ENCODE measurements around the gene TMEM92.
"Not testable (repeated sequence)": the region's sequence is repeated elsewhere in the genome, so short reads cannot be mapped to it uniquely, and the experiment has no call there.

The TMEM92 gene

DNA sequence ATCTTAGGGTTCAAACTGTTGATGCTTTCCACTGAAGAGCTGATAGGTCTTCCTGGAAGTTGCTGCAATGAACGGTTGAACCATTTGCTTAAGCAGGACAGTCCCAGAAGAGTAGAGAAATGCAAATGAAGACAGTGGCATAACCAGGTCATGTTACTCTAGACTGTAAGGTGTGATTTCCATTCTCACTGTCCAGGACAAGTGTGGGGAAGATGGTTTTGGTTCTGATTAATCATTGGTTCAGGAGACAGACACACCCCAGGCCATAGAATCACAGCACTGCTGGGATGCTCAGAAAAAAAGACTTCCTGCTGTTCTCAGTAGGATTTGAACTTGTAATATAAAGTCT is 36.8 kb downstream of the TMEM92 start:
- Histone ChIP-seq H3K27me3 (ENCODE audit: insufficient read depth, poor library complexity, severe bottlenecking) (no peaks in the 10 kb centered on the region), H3K27ac (ENCODE audit: poor library complexity, severe bottlenecking) (no peak overlapping the region)
- no peak for ATAC-seq (ENCODE audit: low read depth)

DNA sequence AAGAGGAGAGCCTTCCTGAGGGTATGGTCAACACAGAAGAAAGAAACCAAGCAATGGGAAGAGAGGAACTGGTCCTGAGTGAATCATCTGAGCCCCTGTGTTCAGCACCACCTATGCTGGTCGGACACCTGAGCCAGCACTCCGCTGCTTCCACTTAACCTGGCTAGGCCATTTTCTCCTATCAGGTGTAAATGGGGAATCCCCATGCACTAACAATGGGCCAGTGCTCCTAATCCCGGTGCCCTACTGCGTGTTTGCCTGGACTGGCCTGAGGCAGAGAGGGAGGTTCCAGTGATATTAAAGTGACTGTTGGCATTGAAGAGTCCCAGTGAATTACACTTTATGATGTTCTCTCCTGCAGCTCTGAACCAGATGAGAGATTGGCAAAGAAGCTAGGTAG is 37.2 kb downstream of the TMEM92 start:
- H3K4me3 ChIP-seq (ENCODE audit: severe bottlenecking): no peak overlapping the region
- no peaks in the 10 kb centered on the region for H3K36me3 ChIP-seq (ENCODE audit: low read depth)
- TF ChIP-seq, protein P1, sequence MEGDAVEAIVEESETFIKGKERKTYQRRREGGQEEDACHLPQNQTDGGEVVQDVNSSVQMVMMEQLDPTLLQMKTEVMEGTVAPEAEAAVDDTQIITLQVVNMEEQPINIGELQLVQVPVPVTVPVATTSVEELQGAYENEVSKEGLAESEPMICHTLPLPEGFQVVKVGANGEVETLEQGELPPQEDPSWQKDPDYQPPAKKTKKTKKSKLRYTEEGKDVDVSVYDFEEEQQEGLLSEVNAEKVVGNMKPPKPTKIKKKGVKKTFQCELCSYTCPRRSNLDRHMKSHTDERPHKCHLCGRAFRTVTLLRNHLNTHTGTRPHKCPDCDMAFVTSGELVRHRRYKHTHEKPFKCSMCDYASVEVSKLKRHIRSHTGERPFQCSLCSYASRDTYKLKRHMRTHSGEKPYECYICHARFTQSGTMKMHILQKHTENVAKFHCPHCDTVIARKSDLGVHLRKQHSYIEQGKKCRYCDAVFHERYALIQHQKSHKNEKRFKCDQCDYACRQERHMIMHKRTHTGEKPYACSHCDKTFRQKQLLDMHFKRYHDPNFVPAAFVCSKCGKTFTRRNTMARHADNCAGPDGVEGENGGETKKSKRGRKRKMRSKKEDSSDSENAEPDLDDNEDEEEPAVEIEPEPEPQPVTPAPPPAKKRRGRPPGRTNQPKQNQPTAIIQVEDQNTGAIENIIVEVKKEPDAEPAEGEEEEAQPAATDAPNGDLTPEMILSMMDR (IDR thresholded peaks at IDR 0.05; ENCODE audit: poor library complexity, severe bottlenecking): no peak
- H3K27me3 ChIP-seq (ENCODE audit: insufficient read depth, poor library complexity, severe bottlenecking): no peaks in the 10 kb centered on the region
- ATAC-seq (ENCODE audit: low read depth) (no peak), DNase-seq (ENCODE audit: low spot score) (no peak)
- no peaks in the 10 kb centered on the region for H3K9me3 ChIP-seq (ENCODE audit: severe bottlenecking)
- H3K4me1 ChIP-seq (ENCODE audit: insufficient read depth, poor library complexity, severe bottlenecking): peaks cover 8% of the 10 kb centered on the region
- no peak overlapping the region for H3K27ac ChIP-seq (ENCODE audit: poor library complexity, severe bottlenecking)

More for the DNA sequence above, 36.8 kb downstream of the TMEM92 start:
- TF ChIP-seq, protein P1 (IDR thresholded peaks at IDR 0.05; ENCODE audit: poor library complexity, severe bottlenecking): no peak
- DNase-seq (ENCODE audit: low spot score): no peak
- Histone ChIP-seq H3K4me3 (ENCODE audit: severe bottlenecking) (no peak overlapping the region), H3K9me3 (ENCODE audit: severe bottlenecking) (no peaks in the 10 kb centered on the region), H3K36me3 (ENCODE audit: low read depth) (no peaks in the 10 kb centered on the region), H3K4me1 (ENCODE audit: insufficient read depth, poor library complexity, severe bottlenecking) (peaks cover 5% of the 10 kb centered on the region)

DNA sequence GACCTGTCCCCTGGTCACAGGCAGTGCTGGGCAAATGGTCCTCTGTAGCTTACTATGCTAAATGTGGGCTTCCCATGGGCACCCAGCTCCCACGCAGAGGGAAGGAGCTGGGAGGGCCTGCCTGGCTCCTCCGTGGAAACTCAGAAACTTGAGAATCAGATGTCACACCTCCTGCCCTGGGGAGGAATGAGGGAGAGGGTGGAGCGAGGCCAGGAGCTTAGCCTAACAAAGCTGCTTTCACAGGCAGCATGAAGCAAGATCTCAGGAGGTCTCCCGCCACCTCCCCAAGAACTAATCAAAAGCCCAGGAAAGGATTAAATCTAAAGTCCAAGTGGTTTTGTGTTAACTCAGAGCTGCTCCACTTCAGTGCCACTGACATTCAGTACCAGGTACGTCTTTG is 38.0 kb downstream of the TMEM92 start:
- DNase-seq (ENCODE audit: low spot score) (no peak), ATAC-seq (ENCODE audit: low read depth) (no peak)
- Histone ChIP-seq H3K9me3 (ENCODE audit: severe bottlenecking) (no peaks in the 10 kb centered on the region), H3K4me3 (ENCODE audit: severe bottlenecking) (no peak overlapping the region), H3K4me1 (ENCODE audit: insufficient read depth, poor library complexity, severe bottlenecking) (peaks cover 8% of the 10 kb centered on the region), H3K36me3 (ENCODE audit: low read depth) (no peaks in the 10 kb centered on the region), H3K27me3 (ENCODE audit: insufficient read depth, poor library complexity, severe bottlenecking) (no peaks in the 10 kb centered on the region), H3K27ac (ENCODE audit: poor library complexity, severe bottlenecking) (no peak overlapping the region)
- TF ChIP-seq, protein P1 (IDR thresholded peaks at IDR 0.05; ENCODE audit: poor library complexity, severe bottlenecking): no peak

DNA sequence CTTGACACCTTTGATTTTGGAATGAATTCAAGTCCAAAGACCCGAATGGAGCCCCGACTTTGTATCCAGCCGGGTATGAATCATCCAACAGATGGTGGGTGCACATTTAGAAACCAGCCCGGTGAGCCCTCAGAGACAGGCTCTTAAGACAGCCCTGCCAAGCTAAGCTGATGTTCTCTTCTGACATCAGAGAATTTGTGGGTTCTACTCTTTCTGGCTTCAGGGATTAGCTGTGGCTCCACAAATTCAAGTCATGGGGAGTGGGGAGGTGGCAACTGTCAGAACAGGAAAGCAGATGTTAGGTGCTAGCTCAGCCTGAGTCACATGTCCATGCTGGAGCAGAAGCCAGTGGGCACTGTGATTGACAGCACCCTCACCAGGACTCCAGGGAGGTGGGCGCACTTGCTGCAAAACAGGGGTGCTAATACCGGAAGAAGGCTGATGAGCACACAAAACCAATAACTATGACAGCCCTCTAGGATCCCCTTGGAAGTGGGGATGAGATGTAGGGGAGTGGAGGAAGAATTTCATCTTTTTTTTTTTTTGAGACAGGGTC is 40.3 kb downstream of the TMEM92 start:
- DNase-seq (ENCODE audit: low spot score): no peak
- no peaks in the 10 kb centered on the region for H3K27me3 ChIP-seq (ENCODE audit: insufficient read depth, poor library complexity, severe bottlenecking)
- H3K9me3 ChIP-seq (ENCODE audit: severe bottlenecking): no peaks in the 10 kb centered on the region
- no peak overlapping the region for H3K27ac ChIP-seq (ENCODE audit: poor library complexity, severe bottlenecking)
- TF ChIP-seq, protein P1 (IDR thresholded peaks at IDR 0.05; ENCODE audit: poor library complexity, severe bottlenecking): no peak
- peaks cover 15% of the 10 kb centered on the region for H3K4me1 ChIP-seq (ENCODE audit: insufficient read depth, poor library complexity, severe bottlenecking)
- H3K36me3 ChIP-seq (ENCODE audit: low read depth): no peaks in the 10 kb centered on the region
- H3K4me3 ChIP-seq (ENCODE audit: severe bottlenecking): no peak overlapping the region
- no peak for ATAC-seq (ENCODE audit: low read depth)

DNA sequence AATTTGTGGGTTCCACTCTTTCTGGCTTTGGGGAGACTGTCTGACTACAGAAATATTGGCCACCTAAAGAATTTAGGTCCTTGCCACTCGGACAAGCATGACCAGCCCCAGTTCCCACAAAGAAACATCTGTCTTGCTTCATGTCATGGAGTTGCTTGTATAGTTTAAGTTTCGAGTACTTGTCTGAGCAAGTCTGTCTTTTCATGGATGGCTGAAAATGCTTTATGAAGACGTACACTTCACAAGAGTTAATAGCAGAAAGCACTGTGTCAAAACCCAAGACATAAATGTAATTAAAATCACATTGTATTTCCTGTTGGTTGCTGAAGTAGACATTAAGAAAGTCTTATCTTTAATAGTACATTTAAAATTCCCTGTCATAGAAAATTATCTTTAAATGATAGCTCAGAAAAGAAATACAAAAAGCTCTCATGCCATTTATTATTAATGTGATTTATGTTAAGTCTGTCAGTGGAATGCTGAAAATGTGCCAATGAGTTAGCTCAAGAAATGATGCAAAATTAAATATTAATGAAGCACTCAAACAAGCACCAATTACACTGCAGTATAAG is 41.8 kb downstream of the TMEM92 start:
- ATAC-seq (ENCODE audit: low read depth) (peak; percentile 56; the same call in 2 of the 3 replicates), DNase-seq (ENCODE audit: low spot score) (no peak)
- H3K27ac ChIP-seq (ENCODE audit: poor library complexity, severe bottlenecking): no peak overlapping the region
- peaks cover 15% of the 10 kb centered on the region for H3K4me1 ChIP-seq (ENCODE audit: insufficient read depth, poor library complexity, severe bottlenecking)
- no peak overlapping the region for H3K4me3 ChIP-seq (ENCODE audit: severe bottlenecking)
- H3K36me3 ChIP-seq (ENCODE audit: low read depth): no peaks in the 10 kb centered on the region
- no peaks in the 10 kb centered on the region for H3K9me3 ChIP-seq (ENCODE audit: severe bottlenecking)
- TF ChIP-seq, protein P1 (IDR thresholded peaks at IDR 0.05; ENCODE audit: poor library complexity, severe bottlenecking): no peak
- no peaks in the 10 kb centered on the region for H3K27me3 ChIP-seq (ENCODE audit: insufficient read depth, poor library complexity, severe bottlenecking)

DNA sequence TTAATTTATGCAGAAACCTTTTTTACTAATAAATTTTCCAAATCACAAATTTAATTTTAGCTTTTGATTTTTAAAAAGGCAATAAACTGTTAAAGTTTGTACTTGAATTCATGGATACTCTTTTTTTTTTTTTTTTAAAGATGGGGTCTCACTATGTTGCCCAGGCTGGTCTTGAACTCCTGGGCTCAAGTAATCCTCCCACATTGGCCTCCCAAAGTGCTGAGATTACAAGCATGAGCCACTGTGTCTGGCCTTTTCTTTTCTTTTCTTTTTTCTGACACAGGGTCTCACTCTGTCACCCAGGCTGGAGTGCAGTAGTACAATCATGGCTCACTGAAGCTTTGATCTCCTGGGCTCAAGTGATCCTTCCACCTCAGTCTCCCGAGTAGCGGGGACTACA is 42.4 kb downstream of the TMEM92 start:
- H3K4me1 ChIP-seq (ENCODE audit: insufficient read depth, poor library complexity, severe bottlenecking): peaks cover 15% of the 10 kb centered on the region
- not testable (repeated sequence) for H3K9me3 ChIP-seq (ENCODE audit: severe bottlenecking); H3K27ac ChIP-seq (ENCODE audit: poor library complexity, severe bottlenecking); H3K27me3 ChIP-seq (ENCODE audit: insufficient read depth, poor library complexity, severe bottlenecking); H3K36me3 ChIP-seq (ENCODE audit: low read depth); DNase-seq (ENCODE audit: low spot score); ATAC-seq (ENCODE audit: low read depth); H3K4me3 ChIP-seq (ENCODE audit: severe bottlenecking)

Measured in RWPE2 (cell line).